Karpas-422 (cell line): Measurements from ENCODE around the gene KLHL3. TPM values are rescaled to one million over a fixed set of nuclear protein-coding genes. Genes with fewer than 3 reads are reported as not detected.

Source experiments
- DNase-seq: peaks from one replicate; pipeline ENCODE4 v3.0.0-alpha.2; 2015
- H2AFZ ChIP-seq: fragments of 200-600 bp; sonication (generic); 2 replicates; pipeline ENCODE4 v1.6.1; 2014; ENCODE audit warnings: antibody characterized with exemption, low read length, mixed read lengths
- H3K27ac ChIP-seq: fragments of 200-600 bp; sonication (generic); 2 replicates; pipeline ENCODE4 v1.5.1; 2014; ENCODE audit warnings: mild to moderate bottlenecking, low read length, moderate library complexity
- H3K27me3 ChIP-seq: fragments of 200-600 bp; sonication (generic); 2 replicates; pipeline ENCODE4 v1.6.1; 2014; ENCODE audit warnings: low read length, mixed read lengths
- H3K36me3 ChIP-seq: fragments of 200-600 bp; sonication (generic); 2 replicates; pipeline ENCODE4 v1.6.1; 2014; ENCODE audit warnings: low read length, mixed read lengths; ENCODE audit not compliant: insufficient read depth
- H3K4me1 ChIP-seq: fragments of 200-600 bp; sonication (generic); 2 replicates; pipeline ENCODE4 v1.6.1; 2014; ENCODE audit warnings: mild to moderate bottlenecking, low read length, mixed read lengths
- H3K4me2 ChIP-seq: fragments of 200-600 bp; sonication (generic); 2 replicates; pipeline ENCODE4 v1.6.1; 2014; ENCODE audit warnings: low read length, low read depth, mild to moderate bottlenecking; ENCODE audit not compliant: poor library complexity, severe bottlenecking
- H3K4me3 ChIP-seq: fragments of 200-600 bp; sonication (generic); 2 replicates; pipeline ENCODE4 v1.5.1; 2014; ENCODE audit warnings: mild to moderate bottlenecking, antibody characterized with exemption, low read length, mixed read lengths
- H3K79me2 ChIP-seq: fragments of 200-600 bp; sonication (generic); 2 replicates; pipeline ENCODE4 v1.6.1; 2014; ENCODE audit warnings: mild to moderate bottlenecking, low read length, mixed read lengths
- H3K9ac ChIP-seq: fragments of 200-600 bp; sonication (generic); 2 replicates; pipeline ENCODE4 v1.6.0; 2014; ENCODE audit warnings: low read length
- H3K9me2 ChIP-seq: fragments of 200-600 bp; sonication (generic), shearing (Covaris generic); replicated peaks from 2 replicates; pipeline ENCODE4 v1.6.0; 2014; ENCODE audit warnings: mild to moderate bottlenecking, low read length, moderate library complexity; ENCODE audit not compliant: insufficient read depth
- H3K9me3 ChIP-seq: fragments of 300-700, 200-600 bp; sonication (generic); 2 replicates; pipeline ENCODE4 v1.6.1; 2014; ENCODE audit warnings: low read length, mixed read lengths
- H4K20me1 ChIP-seq: fragments of 200-600 bp; sonication (generic); 2 replicates; pipeline ENCODE4 v1.6.1; 2014; ENCODE audit warnings: mild to moderate bottlenecking, antibody characterized with exemption, low read length, low read depth; ENCODE audit not compliant: insufficient read depth
- total RNA-seq: library from RNA; depleted of rRNA; stranded (reverse); fragments of >200 nt; shearing (Covaris generic); gene quantifications from 2 replicates; pipeline ENCODE4 v1.2.3, GENCODE V29; 2014; ENCODE audit warnings: low replicate concordance

KLHL3 gene
- total RNA-seq, 1 experiment from 2014 or later: 0.67 TPM

- no peaks in the 10 kb centered on the region for H3K9me3 ChIP-seq
- H3K4me3 ChIP-seq: no peak overlapping the region
- no peak overlapping the region for H3K27ac ChIP-seq
- no peaks in the 10 kb centered on the region for H4K20me1 ChIP-seq
- H3K79me2 ChIP-seq: no peaks in the 10 kb centered on the region
- no peak for DNase-seq
- H2AFZ ChIP-seq: no peak overlapping the region
- H3K27me3 ChIP-seq: no peaks in the 10 kb centered on the region
- no peaks in the 10 kb centered on the region for H3K36me3 ChIP-seq
- no peaks in the 10 kb centered on the region for H3K9me2 ChIP-seq
- H3K4me1 ChIP-seq: no peaks in the 10 kb centered on the region
- H3K4me2 ChIP-seq: no peak overlapping the region
- no peak overlapping the region for H3K9ac ChIP-seq
Observed at GRCh38 chr5:137602721-137603273, 133.1 kb downstream of the KLHL3 start.

- Histone ChIP-seq H4K20me1 (no peaks in the 10 kb centered on the region), H3K9me3 (no peaks in the 10 kb centered on the region), H3K9ac (no peak overlapping the region), H3K4me3 (no peak overlapping the region), H3K4me2 (no peak overlapping the region), H3K9me2 (no peaks in the 10 kb centered on the region), H3K27ac (no peak overlapping the region), H3K27me3 (no peaks in the 10 kb centered on the region), H3K79me2 (no peaks in the 10 kb centered on the region), H2AFZ (no peak overlapping the region), H3K4me1 (no peaks in the 10 kb centered on the region), H3K36me3 (no peaks in the 10 kb centered on the region)
- DNase-seq: no peak
Observed at GRCh38 chr5:137600721-137601360, 135.0 kb downstream of the KLHL3 start.

- Histone ChIP-seq H2AFZ (no peak overlapping the region), H3K27me3 (no peaks in the 10 kb centered on the region), H3K27ac (no peak overlapping the region), H3K36me3 (no peaks in the 10 kb centered on the region), H4K20me1 (no peaks in the 10 kb centered on the region), H3K9me2 (no peaks in the 10 kb centered on the region), H3K4me2 (no peak overlapping the region), H3K79me2 (no peaks in the 10 kb centered on the region), H3K4me1 (no peaks in the 10 kb centered on the region), H3K4me3 (no peak overlapping the region), H3K9me3 (no peaks in the 10 kb centered on the region), H3K9ac (no peak overlapping the region)
- no peak for DNase-seq
Observed at GRCh38 chr5:137599457-137599856, 136.4 kb downstream of the KLHL3 start.

GRCh38 chr5:137598399-137598798 is 137.5 kb downstream of the KLHL3 start:
- Histone ChIP-seq H2AFZ (no peak overlapping the region), H3K27ac (no peak overlapping the region), H3K27me3 (no peaks in the 10 kb centered on the region), H3K4me1 (no peaks in the 10 kb centered on the region), H3K9ac (no peak overlapping the region), H3K9me2 (no peaks in the 10 kb centered on the region), H3K9me3 (no peaks in the 10 kb centered on the region), H4K20me1 (no peaks in the 10 kb centered on the region), H3K4me2 (no peak overlapping the region), H3K36me3 (no peaks in the 10 kb centered on the region), H3K79me2 (no peaks in the 10 kb centered on the region), H3K4me3 (no peak overlapping the region)
- DNase-seq: no peak

- no peak for DNase-seq
- H3K9me2 ChIP-seq: no peaks in the 10 kb centered on the region
- H3K27me3 ChIP-seq: no peaks in the 10 kb centered on the region
- no peak overlapping the region for H3K27ac ChIP-seq
- no peak overlapping the region for H3K4me2 ChIP-seq
- H3K36me3 ChIP-seq: no peaks in the 10 kb centered on the region
- H4K20me1 ChIP-seq: no peaks in the 10 kb centered on the region
- H2AFZ ChIP-seq: no peak overlapping the region
- H3K9me3 ChIP-seq: no peaks in the 10 kb centered on the region
- no peak overlapping the region for H3K4me3 ChIP-seq
- no peak overlapping the region for H3K9ac ChIP-seq
- H3K4me1 ChIP-seq: no peaks in the 10 kb centered on the region
- H3K79me2 ChIP-seq: no peaks in the 10 kb centered on the region
Observed at GRCh38 chr5:137596941-137597340, 138.9 kb downstream of the KLHL3 start.

- Histone ChIP-seq H3K4me3 (no peak overlapping the region), H3K79me2 (no peaks in the 10 kb centered on the region), H3K27me3 (no peaks in the 10 kb centered on the region), H3K9me2 (no peaks in the 10 kb centered on the region), H3K4me2 (no peak overlapping the region), H3K36me3 (no peaks in the 10 kb centered on the region), H2AFZ (no peak overlapping the region), H3K9ac (no peak overlapping the region), H3K4me1 (no peaks in the 10 kb centered on the region), H3K27ac (no peak overlapping the region), H3K9me3 (no peaks in the 10 kb centered on the region), H4K20me1 (no peaks in the 10 kb centered on the region)
- no peak for DNase-seq
Observed at GRCh38 chr5:137595396-137596079, 140.4 kb downstream of the KLHL3 start.

- Histone ChIP-seq H3K9ac (no peak overlapping the region), H3K4me3 (no peak overlapping the region), H3K9me2 (no peaks in the 10 kb centered on the region), H3K4me2 (no peak overlapping the region), H3K27ac (no peak overlapping the region), H3K4me1 (no peaks in the 10 kb centered on the region), H3K79me2 (no peaks in the 10 kb centered on the region), H4K20me1 (no peaks in the 10 kb centered on the region), H2AFZ (no peak overlapping the region), H3K27me3 (no peaks in the 10 kb centered on the region), H3K9me3 (no peaks in the 10 kb centered on the region), H3K36me3 (no peaks in the 10 kb centered on the region)
- no peak for DNase-seq
Observed at GRCh38 chr5:137594717-137595116, 141.2 kb downstream of the KLHL3 start.

GRCh38 chr5:137592317-137592716 is 143.6 kb downstream of the KLHL3 start:
- Histone ChIP-seq H2AFZ (no peak overlapping the region), H3K4me3 (no peak overlapping the region), H3K9me2 (no peaks in the 10 kb centered on the region), H3K4me2 (no peak overlapping the region), H3K4me1 (no peaks in the 10 kb centered on the region), H4K20me1 (no peaks in the 10 kb centered on the region), H3K79me2 (no peaks in the 10 kb centered on the region), H3K27me3 (no peaks in the 10 kb centered on the region), H3K9me3 (no peaks in the 10 kb centered on the region), H3K9ac (no peak overlapping the region), H3K27ac (no peak overlapping the region), H3K36me3 (no peaks in the 10 kb centered on the region)
- DNase-seq: no peak
